ENCODE measurements around the gene BAAT.

The BAAT gene

GRCh38 chr9:101366038-101366756 lies 18.6 kb downstream of the BAAT start:
- Mint-ChIP-seq H3K9me3 (no peaks in the 10 kb centered on the region), H3K27ac (peak overlapping the region; percentile 16 to 47 (median 27)), H3K27me3 (ENCODE audit: low read depth) (no peaks in the 10 kb centered on the region), H3K36me3 (ENCODE audit: low read depth) (no peaks in the 10 kb centered on the region), H3K4me3 (no peak overlapping the region), H3K4me1 (peaks cover 7% of the 10 kb centered on the region)
- no peak for TF ChIP-seq CTCF (IDR thresholded peaks at IDR 0.05; ENCODE audit: unreplicated experiment in 3 of 3)

DNA sequence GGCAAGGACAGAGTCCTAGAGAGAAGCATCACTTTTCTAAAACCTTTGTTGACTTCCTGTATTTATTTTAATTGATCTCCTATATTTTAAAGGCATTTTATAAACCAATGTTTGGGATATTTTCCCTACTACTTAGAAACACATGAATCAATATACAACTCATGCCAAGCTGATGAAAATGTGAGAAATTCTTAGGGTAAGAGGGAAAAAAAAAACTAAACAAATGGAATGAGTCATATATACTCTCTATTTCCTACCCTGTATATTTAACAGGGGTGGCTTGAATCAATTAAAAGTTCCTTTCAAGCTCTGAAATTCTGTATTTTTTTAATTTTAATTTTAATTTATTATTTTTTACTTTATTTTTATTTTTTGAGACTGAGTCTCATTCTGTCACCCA lies 19.6 kb downstream of the BAAT start:
- TF ChIP-seq CTCF (IDR thresholded peaks at IDR 0.05; ENCODE audit: unreplicated experiment in 3 of 3), result no peak
- H3K4me3 Mint-ChIP-seq, result no peak overlapping the region

DNA sequence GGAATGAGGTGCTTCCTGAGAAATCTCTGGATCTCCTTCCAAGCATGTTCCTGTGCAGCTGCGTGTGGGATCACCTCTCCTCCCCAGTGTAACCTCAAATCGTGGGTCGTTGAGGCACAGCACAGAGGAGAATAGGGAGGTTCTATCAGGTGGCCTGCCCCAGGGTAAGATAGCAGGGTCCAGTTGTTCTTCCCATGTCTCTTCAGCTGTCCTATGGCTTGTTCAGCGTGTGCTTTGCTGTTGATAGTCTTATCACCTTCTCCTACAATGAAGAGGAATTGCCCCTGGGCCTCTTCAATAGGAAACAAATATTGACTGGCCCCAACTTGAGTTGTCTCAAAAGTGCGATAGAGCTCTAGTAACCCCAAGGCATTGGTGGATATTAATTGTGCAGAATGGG lies 22.4 kb downstream of the BAAT start:
- Mint-ChIP-seq H3K27me3 (ENCODE audit: low read depth) (no peaks in the 10 kb centered on the region), H3K27ac (no peak overlapping the region), H3K9me3 (no peaks in the 10 kb centered on the region), H3K36me3 (ENCODE audit: low read depth) (no peaks in the 10 kb centered on the region), H3K4me3 (no peak overlapping the region), H3K4me1 (peaks cover 7% of the 10 kb centered on the region)
- TF ChIP-seq CTCF (IDR thresholded peaks at IDR 0.05; ENCODE audit: unreplicated experiment in 3 of 3), result no peak

More for the DNA sequence above, 19.6 kb downstream of the BAAT start:
- Mint-ChIP-seq H3K9me3 (no peaks in the 10 kb centered on the region), H3K36me3 (ENCODE audit: low read depth) (no peaks in the 10 kb centered on the region), H3K4me1 (peaks cover 7% of the 10 kb centered on the region), H3K27me3 (ENCODE audit: low read depth) (no peaks in the 10 kb centered on the region), H3K27ac (no peak overlapping the region)

DNA sequence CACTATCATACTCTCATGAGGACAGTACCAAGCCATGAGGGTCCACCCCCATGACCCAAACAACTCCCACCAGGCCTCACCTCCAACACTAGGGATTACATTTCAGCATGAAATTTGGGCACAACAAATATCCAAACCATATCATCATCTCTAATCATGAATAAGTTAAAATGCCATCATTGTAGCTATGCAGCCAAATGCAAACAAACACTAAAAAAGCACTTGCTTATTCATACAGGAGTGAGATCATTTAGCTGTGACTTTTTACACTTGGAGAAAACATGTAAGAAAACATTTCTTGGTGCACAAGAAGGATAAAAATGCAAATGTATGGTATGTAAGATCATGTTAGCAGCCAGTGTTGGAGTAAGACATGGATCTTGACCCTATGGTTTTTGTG lies 24.2 kb downstream of the BAAT start:
- Mint-ChIP-seq H3K9me3 (no peaks in the 10 kb centered on the region), H3K4me1 (no peaks in the 10 kb centered on the region), H3K36me3 (ENCODE audit: low read depth) (no peaks in the 10 kb centered on the region), H3K27me3 (ENCODE audit: low read depth) (no peaks in the 10 kb centered on the region), H3K27ac (no peak overlapping the region), H3K4me3 (no peak overlapping the region)
- no peak for TF ChIP-seq CTCF (IDR thresholded peaks at IDR 0.05; ENCODE audit: unreplicated experiment in 3 of 3)

- H3K4me3 Mint-ChIP-seq, result no peak overlapping the region
- H3K36me3 Mint-ChIP-seq (ENCODE audit: low read depth), result no peaks in the 10 kb centered on the region
- no peaks in the 10 kb centered on the region for H3K27me3 Mint-ChIP-seq (ENCODE audit: low read depth)
- no peaks in the 10 kb centered on the region for H3K9me3 Mint-ChIP-seq
- H3K4me1 Mint-ChIP-seq, result no peaks in the 10 kb centered on the region
- H3K27ac Mint-ChIP-seq, result no peak overlapping the region
- no peak for TF ChIP-seq CTCF (IDR thresholded peaks at IDR 0.05; ENCODE audit: unreplicated experiment in 3 of 3)
These were observed 25.1 kb downstream of the BAAT start for GRCh38 chr9:101359679-101360078.

GRCh38 chr9:101356619-101357018 lies 28.2 kb downstream of the BAAT start:
- Mint-ChIP-seq H3K9me3 (no peaks in the 10 kb centered on the region), H3K4me1 (no peaks in the 10 kb centered on the region), H3K27me3 (ENCODE audit: low read depth) (no peaks in the 10 kb centered on the region), H3K27ac (no peak overlapping the region), H3K36me3 (ENCODE audit: low read depth) (no peaks in the 10 kb centered on the region), H3K4me3 (no peak overlapping the region)
- no peak for TF ChIP-seq CTCF (IDR thresholded peaks at IDR 0.05; ENCODE audit: unreplicated experiment in 3 of 3)
